GM12891 (cell line): Measurements from ENCODE around the gene ING1.

ENCODE experiments used
- POLR2A ChIP-seq: IDR thresholded peaks from 2 replicates; pipeline ENCODE4 v1.6.1; 2011; ENCODE audit warnings: low read depth, low read length, control low read depth
- POLR2AphosphoS5 ChIP-seq: IDR thresholded peaks from 2 replicates; pipeline ENCODE4 v1.6.1; 2011; ENCODE audit warnings: low read depth, low read length, control low read depth
- POU2F2 ChIP-seq: IDR thresholded peaks from 2 replicates; pipeline ENCODE4 v1.6.1; 2011; ENCODE audit warnings: low read depth, mild to moderate bottlenecking, control low read depth, low read length, moderate library complexity
- SPI1 ChIP-seq: IDR thresholded peaks from 2 replicates; pipeline ENCODE4 v1.6.1; 2011; ENCODE audit warnings: low read depth, low read length, control low read depth
- TAF1 ChIP-seq: IDR thresholded peaks from 2 replicates; pipeline ENCODE4 v1.6.1; 2011; ENCODE audit warnings: low read depth, low read length, control low read depth

DNA sequence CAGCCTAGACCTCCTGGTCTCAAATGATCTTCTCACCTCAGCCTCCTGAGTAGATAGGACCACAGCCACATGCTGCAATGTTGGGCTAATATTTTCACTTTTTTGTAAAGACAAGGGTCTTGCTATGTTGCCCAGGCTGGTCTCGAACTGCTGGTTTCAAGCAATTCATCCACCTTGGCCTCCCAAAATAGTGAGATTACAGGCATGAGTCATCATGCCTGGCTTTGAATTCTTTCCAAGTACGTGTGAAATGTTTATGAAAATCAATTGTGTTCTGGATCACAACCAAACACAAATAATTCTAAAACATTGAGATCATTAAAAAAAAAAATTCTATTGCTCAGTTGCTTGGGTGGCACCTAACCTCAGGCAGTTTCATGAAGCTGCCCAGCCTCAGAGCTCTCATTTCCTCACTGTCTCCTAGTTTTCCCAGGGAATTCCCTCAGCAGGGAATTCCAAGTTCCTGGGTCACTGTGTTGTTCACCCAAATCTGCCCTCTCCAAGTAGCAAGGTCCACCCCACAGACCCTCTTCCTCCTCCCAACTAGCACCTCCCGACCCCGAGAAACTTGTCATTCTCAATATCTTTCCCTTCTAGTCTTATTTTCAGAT is 44.8 kb downstream of the ING1 start:
- no peak for TF ChIP-seq POLR2A
- TF ChIP-seq POU2F2 = no peak
- TF ChIP-seq SPI1 = no peak
- no peak for TF ChIP-seq POLR2AphosphoS5
- TF ChIP-seq TAF1 = no peak
